GM21360 (cell line): ENCODE results near the gene PALLD.
"Not testable (repeated sequence)": the region's sequence is repeated elsewhere in the genome, so short reads cannot be mapped to it uniquely, and the experiment has no call there.

Experiments used
- ATAC-seq: cut with Tn5 transposase; IDR thresholded peaks from one replicate; pipeline ENCODE4 v1.9.1; 2021; ENCODE audit warnings: mild to moderate bottlenecking, moderate library complexity; ENCODE audit not compliant: unreplicated experiment

The PALLD gene

DNA sequence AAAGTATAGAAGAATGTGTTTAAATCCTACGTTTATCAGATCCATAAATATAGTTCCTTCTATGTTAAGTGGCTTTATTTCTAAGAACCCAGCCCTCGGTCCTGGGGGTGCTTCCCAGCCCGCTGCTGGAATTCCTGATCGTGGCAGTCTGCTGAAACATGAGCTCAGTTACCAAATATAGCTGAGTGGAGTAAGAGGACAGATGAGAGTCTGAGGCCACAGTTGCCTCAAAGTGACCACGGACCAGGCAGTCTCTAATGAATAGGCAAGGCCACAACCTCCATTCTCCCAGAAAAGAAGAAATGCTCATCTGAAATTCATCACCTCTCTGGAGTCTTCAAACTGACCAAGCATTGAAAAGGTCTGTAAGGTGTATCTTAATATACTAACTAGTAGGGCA lies at the start of gene PALLD:
TSS of gene PALLD (plus strand) at position 219 of the 400 bp plus-strand sequence.
- no peak for ATAC-seq

DNA sequence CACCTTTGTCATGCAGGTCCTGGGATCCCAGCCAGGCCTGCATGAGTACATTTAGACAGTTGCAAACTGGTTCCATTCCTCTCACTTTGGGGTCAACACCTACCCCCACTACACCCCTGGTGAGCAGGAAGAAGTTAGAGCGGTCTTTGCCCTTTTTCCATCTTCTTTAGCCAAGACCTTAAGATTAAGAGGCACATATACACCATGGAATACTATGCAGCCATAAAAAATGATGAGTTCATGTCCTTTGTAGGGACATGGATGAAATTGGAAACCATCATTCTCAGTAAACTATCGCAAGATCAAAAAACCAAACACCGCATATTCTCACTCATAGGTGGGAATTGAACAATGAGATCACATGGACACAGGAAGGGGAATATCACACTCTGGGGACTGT lies 47.8 kb upstream of the PALLD start:
- not testable (repeated sequence) for ATAC-seq

DNA sequence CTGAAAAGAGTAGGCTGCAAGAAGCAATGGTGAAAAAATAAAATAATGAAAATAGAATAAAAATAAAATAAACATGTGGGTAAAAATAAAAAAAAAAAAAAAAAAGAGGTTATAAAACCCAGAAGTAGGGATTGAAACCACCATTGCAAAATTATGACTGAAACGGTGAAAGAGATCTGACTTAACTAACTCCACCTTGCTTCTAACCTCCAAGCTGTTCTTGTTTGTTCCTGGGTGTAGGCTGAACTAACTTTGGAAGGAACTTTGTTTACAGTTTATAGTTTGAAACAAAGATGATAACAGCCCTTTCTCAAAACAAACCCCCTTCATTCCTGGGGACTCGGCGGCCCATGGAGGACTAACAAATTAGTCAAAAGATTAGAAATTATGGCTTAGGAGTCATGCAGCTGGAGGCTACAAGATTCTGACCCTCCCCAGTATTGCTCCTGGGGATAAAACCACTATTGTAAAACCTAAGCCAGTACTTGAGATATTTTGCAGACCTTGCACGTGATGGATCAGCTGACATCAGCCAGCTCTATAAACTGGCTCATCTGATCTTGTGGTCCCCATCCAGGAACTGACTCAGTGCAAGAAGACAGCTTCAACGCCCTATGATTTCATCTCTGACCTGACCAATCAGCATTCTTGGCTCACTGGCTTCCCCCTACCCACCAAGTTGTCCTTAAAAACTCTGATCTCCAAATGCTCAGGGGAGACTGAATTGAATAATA lies 47.0 kb upstream of the PALLD start:
- no peak for ATAC-seq

GRCh38 chr4:168451331-168451730 lies 45.5 kb upstream of the PALLD start:
- peak; percentile 14 for ATAC-seq

GRCh38 chr4:168451744-168452390 lies 45.0 kb upstream of the PALLD start:
- ATAC-seq: peak; percentile 66

GRCh38 chr4:168453146-168453545 lies 43.7 kb upstream of the PALLD start:
- no peak for ATAC-seq

DNA sequence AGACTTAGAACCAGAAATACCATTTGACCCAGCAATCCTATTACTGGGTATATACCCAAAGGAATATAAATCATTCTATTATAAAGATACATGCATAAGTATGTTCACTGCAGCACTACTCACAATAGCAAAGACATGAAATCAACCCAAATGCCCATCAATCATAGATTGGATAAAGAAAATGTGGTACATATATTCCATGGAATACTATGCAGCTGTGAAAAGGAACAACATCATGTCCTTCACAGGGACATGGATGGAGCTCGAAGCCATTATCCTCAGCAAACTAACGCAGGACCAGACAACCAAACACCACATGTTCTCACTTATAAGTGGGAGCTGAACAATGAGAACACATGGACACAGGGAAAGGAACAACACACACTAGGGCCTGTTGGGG lies 38.6 kb upstream of the PALLD start:
- not testable (repeated sequence) for ATAC-seq

GRCh38 chr4:168461821-168462220 lies 35.0 kb upstream of the PALLD start:
- ATAC-seq: no peak

DNA sequence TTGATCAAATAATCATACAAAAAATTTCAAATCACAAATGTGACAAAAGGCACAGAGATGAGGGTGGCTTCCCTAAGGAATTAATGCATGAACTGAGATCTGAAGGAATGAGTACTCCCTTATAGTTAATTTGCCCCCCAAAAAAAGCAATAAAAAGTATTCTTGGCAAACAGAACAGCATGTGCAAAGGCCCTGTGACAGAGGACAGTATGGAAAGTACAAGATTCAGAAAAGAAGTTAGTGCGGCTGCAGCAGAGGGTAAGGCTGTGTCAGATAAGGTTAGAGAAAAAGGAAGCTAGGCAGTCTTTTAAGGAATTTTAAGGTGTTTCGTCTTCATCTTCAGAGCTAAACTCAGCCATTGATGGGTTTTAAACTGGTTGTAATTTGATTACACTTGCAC lies 23.9 kb upstream of the PALLD start:
- ATAC-seq: no peak

- no peak for ATAC-seq
Observed at GRCh38 chr4:168474660-168475320, 22.1 kb upstream of the PALLD start.

GRCh38 chr4:168475745-168476144 lies 21.1 kb upstream of the PALLD start:
- no peak for ATAC-seq

- no peak for ATAC-seq
Observed at GRCh38 chr4:168478868-168479267, 18.0 kb upstream of the PALLD start.

DNA sequence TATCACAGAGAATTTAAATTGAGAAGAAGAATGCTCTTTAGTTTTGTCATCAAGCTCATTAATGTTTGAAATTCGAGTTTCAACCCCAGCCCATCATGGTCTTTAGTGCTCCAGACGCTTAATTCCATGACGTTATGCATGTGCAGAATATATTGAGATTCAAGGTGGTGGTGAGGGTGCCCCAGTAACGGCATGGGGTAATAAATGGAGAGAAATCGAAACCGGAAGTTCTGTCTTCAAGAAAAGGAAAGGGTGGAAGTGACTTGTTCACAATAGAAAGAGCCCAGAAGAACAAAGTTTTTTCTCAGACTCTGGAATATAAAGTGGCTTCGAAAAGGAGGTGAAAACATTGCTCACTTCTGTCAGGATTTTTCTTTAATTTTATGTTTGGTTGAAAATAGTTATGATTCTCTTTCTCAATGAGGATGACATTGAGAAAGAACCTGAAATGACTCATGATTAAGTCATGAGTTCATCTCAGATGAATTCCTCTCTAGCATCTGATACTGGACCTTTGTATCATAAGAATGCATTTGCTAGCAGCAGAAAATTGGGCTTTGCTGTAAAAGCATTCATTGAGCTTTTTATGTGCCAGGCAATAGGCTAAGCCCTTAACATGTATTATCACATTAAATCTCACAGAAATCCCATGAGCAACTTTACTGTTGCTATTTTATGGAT lies 15.8 kb upstream of the PALLD start:
- ATAC-seq: peak; percentile 32

- ATAC-seq: no peak
Observed at GRCh38 chr4:168483811-168484210, 13.0 kb upstream of the PALLD start.

GRCh38 chr4:168484626-168485025 lies 12.2 kb upstream of the PALLD start:
- no peak for ATAC-seq

GRCh38 chr4:168485156-168485910 lies 11.5 kb upstream of the PALLD start:
- no peak for ATAC-seq

DNA sequence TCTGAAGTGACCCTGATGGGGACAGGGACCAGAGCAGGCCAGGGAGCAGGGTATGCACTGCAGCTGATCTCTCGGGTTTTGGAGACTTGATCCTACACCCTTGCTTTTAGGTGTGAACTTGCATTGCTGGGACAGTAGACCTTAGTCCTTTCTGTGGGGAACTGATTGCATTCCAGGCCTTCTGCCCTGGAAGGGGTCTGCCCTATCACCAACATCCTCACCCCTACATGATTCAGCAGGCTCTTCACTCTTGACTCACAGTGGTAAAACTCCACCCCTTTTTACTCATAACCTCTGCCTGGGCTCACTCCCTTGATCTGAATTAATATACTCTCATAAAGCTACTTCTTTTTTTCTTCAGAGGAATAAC lies 10.0 kb upstream of the PALLD start:
- no peak for ATAC-seq

DNA sequence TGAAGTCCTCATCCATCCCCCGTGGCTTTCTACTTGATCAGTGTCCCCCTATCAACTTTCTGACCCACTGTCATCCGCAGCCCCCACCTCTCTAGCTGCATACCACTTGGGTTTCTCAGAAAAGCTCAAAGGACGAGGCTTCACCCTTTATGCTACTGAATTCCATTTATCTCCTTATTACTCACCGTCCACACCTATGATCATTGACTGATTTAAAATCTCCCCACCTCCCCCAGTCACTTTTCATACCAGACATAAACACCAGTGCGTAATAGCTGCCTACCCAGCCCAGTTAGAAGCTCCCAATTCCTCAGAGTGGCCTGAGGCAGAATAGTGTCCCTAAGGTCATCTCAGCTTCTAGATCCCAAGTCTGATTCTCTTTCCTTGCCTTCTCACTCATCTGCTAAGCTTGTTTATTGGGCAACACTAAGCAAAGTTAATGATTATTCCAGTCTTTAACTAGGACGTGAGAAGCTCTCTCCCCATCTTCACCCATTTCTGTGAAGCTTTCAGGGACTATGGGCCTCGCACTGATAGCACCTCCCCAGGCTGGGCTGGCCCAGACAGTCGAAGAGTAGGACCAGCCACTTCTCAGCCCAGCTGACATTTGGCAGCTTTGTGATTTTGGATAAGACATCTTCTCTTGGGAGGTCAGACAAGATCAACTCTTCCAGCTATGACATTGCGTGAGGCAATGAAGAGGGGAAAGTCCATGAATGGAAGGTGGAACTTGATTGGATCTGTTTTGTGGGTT lies 9.4 kb upstream of the PALLD start:
- ATAC-seq: no peak

GRCh38 chr4:168488869-168489274 lies 8.0 kb upstream of the PALLD start:
- ATAC-seq: no peak

DNA sequence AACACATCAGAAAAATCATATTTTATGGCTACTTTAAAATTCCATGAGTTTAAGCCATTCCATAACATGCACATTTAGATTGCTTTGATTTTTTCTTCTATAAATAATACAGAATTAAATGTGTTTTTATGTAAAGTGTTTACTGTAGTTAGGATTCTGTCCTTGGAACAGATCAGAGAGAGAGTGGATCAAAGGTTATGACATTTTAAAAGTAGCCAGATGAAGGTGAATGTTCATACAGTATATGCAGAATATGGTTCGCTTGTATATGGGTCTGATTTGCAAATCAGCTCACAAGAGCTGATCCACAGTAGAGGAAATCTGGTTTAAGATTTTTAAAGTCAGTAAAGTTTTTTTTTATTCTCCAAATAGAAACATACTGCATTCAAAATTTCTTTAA lies 7.2 kb upstream of the PALLD start:
- no peak for ATAC-seq
